ENCODE measurements around the gene KCNB1. TPM values are rescaled to one million over a fixed set of nuclear protein-coding genes. Genes with fewer than 3 reads are reported as not detected.

The KCNB1 gene
- total and polyA plus RNA-seq, 11 donors, result 0.72 to 4.9 (median 1.3) TPM

GRCh38 chr20:49460916-49461315 lies 21.6 kb downstream of the KCNB1 start:
- intact Hi-C loops (cut with DNase I), result no loop called here
- ATAC-seq (no peak), DNase-seq (no peak)
- Histone ChIP-seq H3K27ac (no peak overlapping the region), H3K9me3 (no peaks in the 10 kb centered on the region), H3K27me3 (no peaks in the 10 kb centered on the region), H3K4me1 (no peaks in the 10 kb centered on the region), H3K36me3 (no peaks in the 10 kb centered on the region), H3K4me3 (no peak overlapping the region)
- no peak for TF ChIP-seq CTCF (IDR thresholded peaks at IDR 0.05)
- TF ChIP-seq POLR2A (IDR thresholded peaks at IDR 0.05), result no peak
- WGBS, 4 donors, result 82 to 90% (median 85%) methylated on average over 5 of the region's 5 CpGs

GRCh38 chr20:49460131-49460530 lies 22.3 kb downstream of the KCNB1 start:
- DNase-seq (no peak), ATAC-seq (no peak)
- peak overlapping the region in 1 of 12 donors; percentile 17 for H3K27ac ChIP-seq
- H3K4me3 ChIP-seq, result no peak overlapping the region
- intact Hi-C loops (cut with DNase I), result no loop called here
- TF ChIP-seq CTCF (IDR thresholded peaks at IDR 0.05), result no peak
- TF ChIP-seq POLR2A (IDR thresholded peaks at IDR 0.05), result no peak
- no peaks in the 10 kb centered on the region for H3K27me3 ChIP-seq
- no peaks in the 10 kb centered on the region for H3K9me3 ChIP-seq
- WGBS, 4 donors, result 75 to 82% (median 79%) methylated on average over 6 of the region's 6 CpGs
- no peaks in the 10 kb centered on the region for H3K36me3 ChIP-seq
- H3K4me1 ChIP-seq, result no peaks in the 10 kb centered on the region

GRCh38 chr20:49459684-49460083 lies 22.8 kb downstream of the KCNB1 start:
- DNase-seq (no peak), ATAC-seq (no peak)
- 73 to 80% (median 76%) methylated on average over 6 of the region's 6 CpGs for WGBS, 4 donors
- Histone ChIP-seq H3K27me3 (no peaks in the 10 kb centered on the region), H3K27ac (no peak overlapping the region), H3K4me1 (no peaks in the 10 kb centered on the region), H3K9me3 (no peaks in the 10 kb centered on the region), H3K4me3 (no peak overlapping the region), H3K36me3 (no peaks in the 10 kb centered on the region)
- intact Hi-C loops (cut with DNase I), result no loop called here
- TF ChIP-seq CTCF (IDR thresholded peaks at IDR 0.05) (no peak), POLR2A (IDR thresholded peaks at IDR 0.05) (no peak)

- DNase-seq (no peak), ATAC-seq (no peak)
- TF ChIP-seq CTCF (IDR thresholded peaks at IDR 0.05), result no peak
- TF ChIP-seq POLR2A (IDR thresholded peaks at IDR 0.05), result no peak
- 68 to 74% (median 70%) methylated on average over 1 of the region's 1 CpG for WGBS, 4 donors
- Histone ChIP-seq H3K4me3 (no peak overlapping the region), H3K4me1 (peaks cover 0 to 5% (median under 1%) of the 10 kb centered on the region in 12 donors), H3K27ac (no peak overlapping the region), H3K27me3 (no peaks in the 10 kb centered on the region), H3K36me3 (no peaks in the 10 kb centered on the region), H3K9me3 (no peaks in the 10 kb centered on the region)
- intact Hi-C loops (cut with DNase I), result no loop called here
These were observed 25.0 kb downstream of the KCNB1 start for GRCh38 chr20:49457444-49457843.

Measured in heart left ventricle (tissue), 16 donors.